GM19328 (cell line): ENCODE data around the gene DIS3L2.
"Not testable (repeated sequence)": the region's sequence is repeated elsewhere in the genome, so short reads cannot be mapped to it uniquely, and the experiment has no call there.

Source experiments
- ATAC-seq: cut with Tn5 transposase; IDR thresholded peaks from one replicate; pipeline ENCODE4 v1.9.1; 2021; ENCODE audit warnings: mild to moderate bottlenecking, moderate library complexity; ENCODE audit not compliant: unreplicated experiment

DIS3L2 gene

DNA sequence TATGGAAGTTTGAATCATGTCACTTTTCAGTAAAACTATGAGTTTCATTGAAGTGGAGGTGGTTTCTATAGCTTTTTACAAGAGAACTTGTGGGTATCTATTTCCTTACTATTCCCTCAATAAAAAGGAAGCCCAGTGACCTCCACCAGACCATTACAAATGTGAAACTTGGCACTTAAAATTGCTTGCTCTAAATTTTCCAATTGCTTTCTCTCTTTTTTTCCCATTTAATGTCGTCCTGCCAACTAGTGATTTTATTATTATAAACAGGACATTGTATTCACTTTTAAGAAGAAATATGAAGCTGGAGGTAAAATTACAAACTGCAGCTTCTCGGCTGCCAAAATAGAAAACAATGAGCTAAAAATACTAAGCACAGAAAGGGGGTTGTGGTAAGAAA is 208.9 kb downstream of the DIS3L2 start:
- no peak for ATAC-seq

DNA sequence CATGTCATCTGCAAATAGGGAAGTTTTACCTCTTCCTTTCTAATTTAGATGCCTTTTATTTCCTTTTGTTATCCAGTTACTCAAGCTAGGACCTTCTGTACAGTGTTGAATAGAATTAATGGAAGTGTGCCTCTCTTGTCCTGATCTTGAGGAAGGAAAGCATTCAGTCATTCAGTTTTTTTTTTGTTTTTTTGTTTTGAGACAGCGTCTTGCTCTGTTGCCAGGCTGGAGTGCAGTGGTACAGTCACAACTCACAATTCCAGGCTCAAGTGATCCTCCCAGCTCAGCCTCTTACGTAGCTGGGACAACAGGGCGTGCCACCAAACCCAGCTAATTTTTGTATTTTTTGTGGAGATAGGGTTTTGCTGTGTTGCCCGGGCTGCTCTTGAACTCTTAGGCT is 213.1 kb downstream of the DIS3L2 start:
- no peak for ATAC-seq

DNA sequence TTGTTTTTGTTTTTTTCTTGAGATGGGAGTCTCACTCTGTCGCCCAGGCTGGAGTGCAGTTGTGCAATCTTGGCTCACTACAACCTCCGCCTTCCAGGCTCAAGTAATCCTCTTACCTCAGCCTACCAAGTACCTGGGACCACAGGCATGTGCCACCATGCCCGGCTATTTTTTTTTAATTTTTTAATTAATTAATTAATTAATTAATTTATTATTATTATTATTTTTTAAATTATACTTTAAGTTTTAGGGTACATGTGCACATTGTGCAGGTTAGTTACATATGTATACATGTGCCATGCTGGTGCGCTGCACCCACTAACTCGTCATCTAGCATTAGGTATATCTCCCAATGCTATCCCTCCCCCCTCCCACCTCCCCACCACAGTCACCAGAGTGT is 215.1 kb downstream of the DIS3L2 start:
- not testable (repeated sequence) for ATAC-seq

DNA sequence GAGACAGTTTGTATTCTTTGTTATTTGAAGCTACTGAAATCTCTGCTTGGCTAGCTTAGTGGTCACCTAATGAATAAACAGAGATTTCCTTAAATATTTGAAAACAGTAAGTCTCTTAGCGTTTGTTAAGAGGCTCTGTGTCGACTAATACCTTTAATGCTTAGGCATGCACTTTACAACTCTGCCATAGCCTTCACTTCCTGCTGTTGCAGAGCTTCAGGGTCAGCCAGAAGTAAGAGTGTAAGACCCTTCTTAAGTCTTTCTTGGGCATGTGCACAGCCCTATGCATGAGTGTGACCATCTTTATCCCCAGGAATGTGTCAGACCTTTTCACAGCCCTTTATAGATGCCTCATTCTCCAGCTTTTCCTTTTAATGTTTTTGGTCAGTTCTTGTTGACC is 221.8 kb downstream of the DIS3L2 start:
- ATAC-seq, result no peak

DNA sequence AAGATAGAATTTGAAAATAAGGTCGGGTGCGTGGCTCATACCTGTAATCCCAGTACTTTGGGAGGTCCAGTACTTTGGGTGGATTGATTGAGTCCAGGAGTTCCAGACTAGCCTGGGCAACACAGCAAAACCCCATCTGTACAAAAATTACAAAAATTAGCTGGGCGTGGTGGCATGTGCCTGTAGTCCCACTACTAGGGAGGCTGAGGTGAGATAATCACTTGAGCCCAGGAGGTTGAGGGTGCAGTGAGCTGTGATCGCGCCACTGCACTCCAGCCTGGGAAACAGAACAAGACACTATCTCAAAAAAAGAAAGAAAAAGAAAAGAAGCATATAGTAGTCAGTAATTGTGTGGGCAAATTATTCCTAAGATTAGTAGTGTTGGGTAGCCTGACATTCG is 222.8 kb downstream of the DIS3L2 start:
- no peak for ATAC-seq

DNA sequence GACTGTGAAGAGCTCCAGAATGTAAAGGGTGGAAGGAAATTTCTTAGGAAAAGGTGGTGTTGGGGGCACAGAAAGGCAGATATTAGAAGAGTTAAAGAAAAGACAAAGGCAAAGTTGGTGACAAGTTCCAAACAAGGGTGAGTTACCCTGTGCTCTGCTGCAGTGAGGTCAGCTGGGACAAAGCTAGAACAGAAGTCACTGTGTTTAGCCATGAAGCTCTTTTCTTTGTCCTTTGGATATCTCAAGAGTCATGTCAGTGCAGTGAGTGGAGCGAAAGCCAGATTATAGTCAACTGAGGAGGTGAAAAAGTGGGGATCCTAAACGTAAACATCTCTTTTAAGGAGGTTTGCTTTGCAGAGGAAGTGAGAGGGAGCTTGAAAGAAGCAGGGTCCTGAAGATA is 229.3 kb downstream of the DIS3L2 start:
- ATAC-seq, result no peak

DNA sequence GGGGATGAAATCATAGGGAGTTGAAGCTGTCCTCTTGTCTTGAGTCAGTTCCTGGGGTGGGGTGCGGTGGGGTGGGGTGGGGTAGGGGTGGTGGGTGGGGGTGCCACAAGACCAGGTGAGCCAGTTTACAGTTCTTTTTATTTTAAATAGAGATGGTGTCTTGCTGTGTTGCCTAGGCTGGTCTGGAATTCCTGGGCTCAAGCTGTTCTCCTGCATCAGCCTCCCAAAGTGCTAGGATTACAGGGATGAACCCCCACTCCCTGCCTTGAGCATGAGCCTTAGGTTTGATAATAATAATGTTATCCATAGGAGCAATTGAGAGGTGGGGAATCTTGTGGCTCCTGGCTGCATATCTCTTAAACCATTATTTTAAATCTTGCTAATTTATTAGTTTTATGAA is 234.0 kb downstream of the DIS3L2 start:
- ATAC-seq, result no peak

DNA sequence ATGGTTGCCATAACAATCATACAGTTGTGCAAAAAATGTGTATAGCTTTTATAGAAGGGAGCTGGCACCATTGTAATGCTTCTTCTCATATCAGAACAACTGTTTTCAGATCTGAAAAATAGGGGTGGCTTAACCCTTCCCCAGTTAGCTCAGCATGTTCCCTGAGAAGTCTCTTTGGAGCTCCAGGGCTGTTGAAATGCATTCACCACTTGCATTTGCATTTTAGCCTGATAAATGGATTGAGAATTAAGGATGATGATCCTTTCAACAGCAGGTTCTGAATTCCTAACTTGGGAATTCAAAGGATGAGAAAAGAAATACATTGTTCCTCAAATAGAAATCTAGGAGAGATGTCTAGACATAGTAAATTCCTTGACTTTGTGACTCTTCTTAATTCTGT is 235.3 kb downstream of the DIS3L2 start:
- ATAC-seq, result no peak

DNA sequence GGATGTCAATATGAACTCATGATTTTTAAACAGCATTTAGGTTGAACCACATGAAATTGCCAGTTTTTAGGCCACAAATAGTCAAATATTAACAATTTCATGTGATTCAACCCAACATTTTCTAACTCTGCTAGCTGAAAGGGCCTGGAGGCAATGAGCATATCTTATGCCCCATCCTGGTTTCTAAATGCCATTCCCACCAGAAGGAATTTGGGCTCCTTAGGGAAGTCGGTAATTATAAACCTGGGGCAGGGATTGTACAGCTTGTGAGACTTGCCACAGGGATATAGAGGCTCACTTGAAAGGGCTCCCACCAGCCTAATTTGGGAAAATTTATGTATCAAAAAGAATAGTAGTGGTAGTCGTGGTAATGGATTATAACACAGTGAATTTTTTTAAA is 238.7 kb downstream of the DIS3L2 start:
- no peak for ATAC-seq

DNA sequence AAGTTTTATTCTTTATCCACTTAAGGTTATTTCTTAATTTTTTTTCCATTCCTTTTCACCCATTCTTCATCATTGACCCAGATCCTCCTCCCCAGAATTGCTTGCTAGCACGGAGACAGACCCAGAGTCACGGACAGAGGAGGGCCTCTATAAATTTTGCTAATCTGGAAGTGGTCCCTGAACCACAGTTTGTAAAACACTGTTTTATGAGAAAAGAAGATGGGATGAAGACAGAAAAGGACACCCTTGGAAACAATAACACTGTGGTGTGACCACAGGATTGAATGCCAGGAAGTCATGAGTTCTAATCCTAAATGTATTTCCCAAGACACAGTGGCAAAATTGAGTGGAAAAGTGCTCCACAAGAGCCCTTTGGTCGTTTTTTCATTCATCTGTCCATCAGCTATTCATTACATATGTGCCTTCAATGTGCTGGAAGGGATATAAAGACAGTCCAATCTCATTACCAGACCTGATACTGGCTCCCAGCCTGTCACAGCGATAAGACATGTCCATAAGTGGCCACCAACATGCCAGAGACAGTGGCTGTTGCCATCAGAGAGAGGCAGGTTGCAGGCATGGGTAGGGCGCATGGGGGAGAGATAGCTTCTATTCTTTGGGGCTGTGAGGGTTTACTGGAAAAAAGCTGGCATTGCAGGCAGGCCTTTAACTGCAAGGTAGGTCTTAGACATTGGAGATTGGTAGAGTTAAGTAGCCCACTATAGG is 241.8 kb downstream of the DIS3L2 start:
- ATAC-seq, result no peak

DNA sequence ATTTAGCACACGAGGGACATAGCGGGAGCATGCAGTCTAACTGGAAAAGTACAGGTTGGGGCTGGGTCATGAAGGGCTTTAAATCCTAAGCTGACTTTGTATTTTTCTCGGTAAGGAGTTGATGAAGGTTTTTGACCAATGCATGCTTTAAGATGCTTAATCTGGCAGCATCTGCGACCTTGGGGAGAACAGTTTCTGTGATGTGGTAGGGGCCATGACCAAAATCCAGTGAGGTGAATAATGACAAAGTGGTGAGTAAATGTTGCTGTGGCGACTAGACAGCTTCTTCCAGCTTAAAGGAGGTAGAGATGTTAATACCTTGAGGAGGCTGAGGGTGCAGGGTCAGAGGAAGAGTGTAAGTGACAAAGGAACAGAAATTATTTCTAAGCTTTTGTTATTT is 242.4 kb downstream of the DIS3L2 start:
- no peak for ATAC-seq

DNA sequence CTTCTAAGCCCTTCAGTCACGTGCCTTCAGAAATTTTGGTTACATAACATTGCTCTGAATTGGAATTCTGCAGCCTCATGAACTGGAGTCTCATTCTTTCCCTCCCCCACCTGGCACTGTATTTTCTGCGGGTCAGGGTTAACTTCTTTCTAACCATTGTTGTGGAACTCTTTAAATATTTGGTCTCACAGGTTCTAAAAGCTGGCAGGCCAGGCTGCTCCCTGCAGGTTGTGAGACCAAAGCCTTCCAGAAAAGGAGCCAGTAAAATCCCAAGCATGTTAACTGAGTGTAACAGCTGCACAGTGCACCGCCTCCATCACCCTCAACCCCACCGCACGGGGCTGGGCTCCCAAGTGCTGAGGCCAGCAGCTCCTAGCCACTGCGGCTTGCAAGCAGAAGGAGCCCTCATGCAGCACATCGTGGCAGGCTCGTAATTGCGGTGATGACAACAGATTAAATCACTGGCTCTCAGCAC is 243.0 kb downstream of the DIS3L2 start:
- ATAC-seq, result no peak

DNA sequence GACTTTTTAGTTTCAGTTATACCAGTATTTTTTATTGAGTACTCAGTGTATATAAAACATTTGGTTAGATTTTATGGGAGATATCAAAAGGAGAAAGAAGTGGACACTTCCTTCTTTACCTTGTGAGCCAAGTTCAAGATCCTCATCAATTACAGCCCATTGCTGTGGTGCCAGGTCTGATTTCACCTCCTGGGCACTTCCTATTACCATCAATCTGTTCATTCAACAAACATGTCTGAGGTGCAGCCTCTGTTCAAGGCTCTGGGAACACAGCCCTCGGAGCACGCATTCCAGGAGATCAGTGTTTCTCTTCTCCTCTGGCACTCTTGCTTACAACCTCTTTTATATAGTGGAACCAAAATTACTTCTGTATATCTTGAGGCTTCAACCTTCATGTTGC is 245.7 kb downstream of the DIS3L2 start:
- ATAC-seq, result no peak

DNA sequence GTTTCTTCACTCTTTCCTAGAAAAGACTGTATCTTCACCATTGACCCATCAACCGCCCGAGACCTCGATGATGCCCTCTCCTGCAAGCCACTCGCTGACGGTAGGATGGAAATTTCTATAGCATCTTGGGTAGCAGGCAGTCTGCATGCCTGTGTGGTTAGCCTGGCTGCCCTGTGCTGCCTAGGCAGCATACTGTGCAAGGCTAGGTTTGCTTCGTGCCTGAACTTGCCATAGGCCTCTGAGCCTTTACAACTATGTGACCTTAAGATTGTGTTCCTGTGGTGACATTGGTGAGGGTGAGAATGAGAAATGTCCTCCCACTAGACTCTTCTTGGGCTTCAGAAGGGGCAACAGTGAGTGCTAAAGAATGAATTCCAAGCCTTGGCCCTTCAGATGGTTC is 248.8 kb downstream of the DIS3L2 start:
- no peak for ATAC-seq

DNA sequence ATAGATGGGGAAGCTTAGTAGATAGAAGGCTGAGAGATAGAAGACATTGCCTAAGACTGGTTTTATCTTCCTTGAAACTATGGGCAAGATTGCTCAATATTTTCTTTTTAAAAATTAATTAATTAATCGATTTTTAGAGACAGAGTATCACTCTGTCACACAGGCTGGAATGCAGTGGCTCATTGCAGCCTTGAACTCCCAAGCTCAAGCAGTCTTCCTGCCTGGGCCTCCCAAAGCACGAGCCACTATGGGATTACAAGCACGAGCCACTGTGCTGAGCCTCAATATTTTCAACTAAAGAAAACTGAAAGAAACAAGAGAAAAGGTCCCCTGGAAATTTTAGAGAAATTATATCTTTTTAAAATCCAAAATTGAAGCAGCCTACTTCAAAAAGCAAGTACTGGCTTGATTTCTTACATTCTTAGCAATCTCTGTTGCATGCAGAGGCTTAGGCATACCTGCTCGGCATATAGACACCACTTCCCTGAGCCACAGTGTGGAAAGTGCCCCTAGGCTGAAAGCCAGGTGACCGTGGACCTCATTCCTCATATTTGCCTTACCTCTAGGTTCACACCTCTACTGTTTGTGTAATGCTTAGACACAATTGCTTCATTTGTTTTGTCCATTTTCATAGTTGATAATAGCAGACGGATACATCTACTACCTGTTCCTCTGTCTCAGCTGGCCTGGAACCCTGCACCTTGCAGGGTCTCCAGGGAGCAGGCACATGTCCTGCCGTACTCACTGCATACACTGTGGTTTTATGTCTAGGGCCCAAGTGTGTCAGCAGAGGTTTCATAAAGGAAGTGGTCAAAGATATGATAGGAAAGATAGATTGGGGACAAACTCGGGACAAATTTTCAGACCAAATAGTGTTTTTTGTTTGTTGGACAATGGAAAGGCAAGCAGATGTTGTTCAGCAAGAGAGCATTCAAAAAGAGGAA is 250.5 kb downstream of the DIS3L2 start:
- no peak for ATAC-seq

DNA sequence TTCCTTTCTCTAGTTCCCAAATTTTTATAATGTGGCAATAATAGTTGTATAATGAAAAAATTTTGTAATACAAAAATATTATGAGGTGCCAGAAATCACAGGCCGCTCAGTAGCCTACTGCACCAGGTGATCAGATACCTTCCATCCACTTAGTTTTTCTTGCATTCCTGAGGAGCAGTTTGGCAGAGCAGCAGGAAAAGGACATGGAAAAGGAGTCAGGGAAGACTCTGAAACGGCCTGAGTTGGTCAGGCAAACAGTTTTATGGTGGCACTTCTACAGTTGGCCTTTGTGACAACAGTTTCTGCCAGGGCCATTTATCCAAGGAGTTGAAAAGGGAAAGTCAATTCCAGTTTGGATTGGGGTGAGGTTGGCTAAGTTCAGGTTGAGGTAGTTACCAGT is 251.7 kb downstream of the DIS3L2 start:
- ATAC-seq, result no peak

DNA sequence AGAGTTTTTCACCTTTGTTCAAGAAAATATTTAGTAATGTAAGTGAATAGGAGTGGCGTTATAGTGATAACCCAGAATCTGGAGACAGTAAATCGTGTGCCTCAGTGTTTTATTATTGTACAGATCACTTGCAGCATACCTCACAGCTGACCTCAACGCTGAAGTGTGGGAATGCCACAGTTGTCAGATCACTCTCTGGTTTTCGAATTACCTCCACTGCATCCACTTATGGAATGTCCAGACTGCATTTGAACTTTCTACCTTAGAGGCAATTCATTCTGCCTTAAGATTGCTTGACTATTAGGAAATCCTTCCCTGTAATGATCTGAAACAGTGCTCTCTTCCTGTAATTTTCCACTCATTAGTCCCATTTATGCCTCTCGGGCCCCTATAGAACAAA is 252.5 kb downstream of the DIS3L2 start:
- no peak for ATAC-seq

DNA sequence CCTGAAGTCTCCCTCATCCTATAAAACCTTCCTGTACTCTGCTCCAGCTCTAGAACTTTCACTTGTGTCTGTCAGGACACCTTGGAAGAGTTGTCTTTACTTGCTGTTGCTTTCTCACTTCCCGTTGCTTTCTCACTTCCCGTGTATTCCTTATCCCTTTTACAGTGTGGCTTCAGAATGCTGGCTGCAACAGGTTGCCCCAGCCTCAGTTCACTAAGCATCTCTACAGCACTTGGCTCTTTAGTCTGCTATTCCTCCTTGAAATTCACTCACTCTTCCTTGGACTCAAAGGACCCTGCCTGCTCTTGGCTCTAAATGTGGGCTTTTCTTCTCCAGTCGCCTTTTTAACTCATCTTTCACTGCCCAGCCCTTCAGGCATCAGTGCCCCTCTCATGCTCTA is 254.5 kb downstream of the DIS3L2 start:
- ATAC-seq, result no peak

DNA sequence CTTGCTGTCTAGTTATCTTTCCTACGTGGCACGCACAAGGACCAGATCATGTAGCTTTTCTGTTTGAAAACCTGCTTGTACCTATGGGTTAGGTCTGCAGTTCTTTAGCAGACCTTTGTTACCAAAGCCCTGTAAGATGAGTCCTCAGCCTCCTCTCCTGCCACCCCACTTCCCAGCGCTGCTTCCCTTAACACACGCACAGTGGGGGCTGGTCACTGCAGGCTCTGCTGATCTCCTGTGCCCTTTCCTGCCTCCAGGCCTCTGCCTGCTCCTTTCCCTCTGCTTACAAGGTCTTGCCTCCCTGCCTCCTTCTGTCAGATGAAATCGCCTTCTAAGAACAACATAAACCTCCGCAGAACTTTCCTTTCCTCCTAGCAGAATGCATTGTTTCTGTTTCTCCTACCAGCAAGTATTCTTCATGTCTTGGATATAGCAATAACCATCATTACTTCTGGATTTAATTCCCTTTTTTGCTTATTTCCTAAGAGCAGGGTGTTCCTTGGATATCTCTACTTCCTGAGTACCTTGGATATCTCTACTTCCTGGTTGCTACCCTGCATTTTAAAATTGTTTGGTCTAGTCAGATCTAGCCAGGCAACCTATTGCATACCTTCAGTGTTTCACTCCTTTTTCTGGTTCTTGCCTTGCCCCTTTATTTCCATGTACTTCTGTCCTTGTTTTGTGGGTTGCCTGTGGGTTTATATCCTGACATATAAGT is 257.4 kb downstream of the DIS3L2 start:
- ATAC-seq, result no peak

DNA sequence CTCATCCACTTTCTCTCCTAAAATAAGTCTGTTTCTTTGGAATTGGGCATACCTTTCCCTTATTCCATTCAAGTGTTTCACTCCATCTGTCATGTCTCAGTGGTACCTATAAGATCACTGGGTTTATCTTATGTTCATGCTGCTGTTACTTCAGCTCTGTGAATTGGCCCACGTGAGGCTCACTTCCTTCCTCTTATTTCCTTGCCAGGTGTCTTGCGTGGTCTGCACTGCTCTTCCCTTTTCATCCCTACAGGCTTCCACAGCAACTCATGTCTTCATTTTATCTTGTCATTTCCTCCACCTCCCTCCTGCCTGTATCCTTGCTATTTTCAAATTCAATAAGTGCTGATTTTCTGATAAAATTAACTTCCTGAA is 258.0 kb downstream of the DIS3L2 start:
- no peak for ATAC-seq

DNA sequence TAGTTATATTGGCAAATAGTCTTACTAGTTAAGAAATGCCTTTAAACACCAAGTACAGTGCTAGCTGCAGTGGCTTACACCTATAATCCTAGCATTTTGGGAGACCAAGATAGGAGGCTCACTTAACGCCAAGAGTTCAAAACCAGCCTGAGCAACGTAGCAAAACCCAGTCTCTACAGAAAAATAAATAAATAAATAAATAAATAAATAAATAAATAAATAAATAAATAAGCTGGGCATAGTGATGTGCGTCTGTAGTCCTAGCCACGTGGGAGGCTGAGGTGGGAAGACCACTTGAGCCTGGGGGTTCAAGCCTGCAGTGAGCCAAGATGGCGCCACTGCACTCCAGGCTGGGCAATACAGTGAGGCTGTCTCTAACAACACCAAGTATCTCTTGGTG is 258.4 kb downstream of the DIS3L2 start:
- ATAC-seq, result no peak

DNA sequence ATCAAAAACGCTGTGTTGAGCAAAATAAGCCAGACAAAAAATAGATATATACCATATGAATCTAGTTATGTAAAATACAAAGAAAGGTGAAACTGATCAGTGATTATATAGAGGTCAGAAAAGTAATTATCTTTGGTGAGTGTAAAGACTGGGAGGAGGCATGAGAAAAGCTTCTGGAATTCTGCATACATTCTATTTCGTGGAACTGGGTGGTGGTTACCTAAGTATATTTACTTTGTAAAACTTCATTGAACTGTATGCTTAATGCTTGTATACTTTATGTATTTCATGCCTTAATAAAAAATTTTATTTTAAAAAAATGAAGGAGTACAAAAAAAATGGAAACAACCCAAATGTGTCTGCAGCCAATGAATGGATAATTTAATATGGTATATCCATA is 263.9 kb downstream of the DIS3L2 start:
- no peak for ATAC-seq
